ENCODE measurements around the gene RPS6KB2. TPM values are rescaled to one million over a fixed set of nuclear protein-coding genes. Genes with fewer than 3 reads are reported as not detected.

Gene RPS6KB2
- total and polyA plus RNA-seq, 2 experiments from 2014 or later: 29.5 to 41.3 TPM

DNA sequence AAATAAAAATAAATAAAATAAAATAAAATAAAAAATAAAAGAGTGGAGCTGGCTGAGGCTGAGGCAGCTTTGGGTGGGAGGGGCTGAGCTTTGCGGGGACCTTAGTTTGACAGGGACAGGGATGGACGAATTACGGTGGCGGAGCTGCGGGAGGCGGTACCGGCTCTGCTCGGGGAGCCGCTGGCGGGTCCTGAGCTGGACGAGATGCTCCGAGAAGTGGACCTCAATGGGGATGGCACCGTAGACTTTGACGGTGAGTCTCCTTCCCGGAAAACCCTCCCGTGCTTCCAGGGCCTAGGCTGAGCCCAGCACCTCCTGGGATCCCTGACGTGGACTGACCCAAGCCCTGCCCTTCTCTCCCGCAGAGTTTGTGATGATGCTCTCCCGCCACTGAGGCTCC is 30.0 kb downstream of the RPS6KB2 start:
- no peak for DNase-seq (ENCODE audit: low spot score)
- TF ChIP-seq STAT1 (IDR thresholded peaks at IDR 0.05; ENCODE audit: unreplicated experiment) (no peak), CREB1 (CRISPR knock-in tag; IDR thresholded peaks at IDR 0.05; ENCODE audit: low read depth) (no peak), EZH2 (IDR thresholded peaks at IDR 0.05; ENCODE audit: low read depth, unreplicated experiment) (no peak)
- Histone ChIP-seq H3K27me3 (ENCODE audit: insufficient read depth) (no peaks in the 10 kb centered on the region), H3K4me3 (no peak overlapping the region), H3K4me1 (ENCODE audit: insufficient read depth) (no peaks in the 10 kb centered on the region), H3K79me2 (replicated peaks; ENCODE audit: insufficient read depth) (no peaks in the 10 kb centered on the region), H3K27ac (ENCODE audit: low read depth) (no peak overlapping the region), H3K36me3 (ENCODE audit: insufficient read depth) (no peaks in the 10 kb centered on the region), H2AFZ (no peak overlapping the region), H3K4me2 (no peak overlapping the region), H3K9me2 (ENCODE audit: insufficient read depth) (no peaks in the 10 kb centered on the region), H3F3A (replicated peaks; ENCODE audit: low read depth) (no peaks in the 10 kb centered on the region), H4K20me1 (replicated peaks; ENCODE audit: insufficient read depth) (no peaks in the 10 kb centered on the region)
- no peak for ATAC-seq
- no peak overlapping the region for H3K27ac Mint-ChIP-seq
- H3K4me1 Mint-ChIP-seq: no peaks in the 10 kb centered on the region
- no peak overlapping the region for H3K4me3 Mint-ChIP-seq
- no peaks in the 10 kb centered on the region for H3K36me3 Mint-ChIP-seq (ENCODE audit: low read depth)
- no peaks in the 10 kb centered on the region for H3K9me3 Mint-ChIP-seq
- H3K27me3 Mint-ChIP-seq (ENCODE audit: insufficient read depth, low read depth, poor library complexity): peaks cover 2% of the 10 kb centered on the region

DNA sequence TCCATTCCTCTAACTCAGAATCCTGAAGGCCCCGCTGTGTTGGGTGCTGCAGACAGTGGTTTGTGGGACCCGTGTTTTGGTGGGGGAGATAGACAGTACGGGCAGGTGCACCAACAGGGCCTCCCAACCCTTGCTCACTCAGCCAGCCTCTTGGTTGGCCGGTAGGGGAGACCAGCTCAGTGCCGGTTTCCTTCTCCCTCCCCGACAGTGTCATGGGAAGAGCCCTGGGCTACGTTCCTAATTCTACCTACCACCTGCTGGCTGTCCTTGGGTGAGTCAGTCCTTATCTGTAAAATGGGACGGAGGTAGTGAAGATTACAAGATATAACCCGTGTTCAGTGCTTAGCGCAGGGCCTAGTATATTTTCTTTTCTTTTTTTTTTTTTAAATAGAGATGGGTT is 34.9 kb downstream of the RPS6KB2 start:
- Mint-ChIP-seq H3K27me3 (ENCODE audit: insufficient read depth, low read depth, poor library complexity) (peaks cover 12% of the 10 kb centered on the region), H3K4me3 (no peak overlapping the region), H3K27ac (no peak overlapping the region), H3K36me3 (ENCODE audit: low read depth) (no peaks in the 10 kb centered on the region; the same call in 2 of the 3 replicates), H3K9me3 (no peaks in the 10 kb centered on the region), H3K4me1 (peaks cover 15% of the 10 kb centered on the region; the same call in 2 of the 3 replicates)
- ATAC-seq (no peak), DNase-seq (ENCODE audit: low spot score) (no peak)
- no peak overlapping the region for H3K27ac ChIP-seq (ENCODE audit: low read depth)
- H3K36me3 ChIP-seq (ENCODE audit: insufficient read depth): no peaks in the 10 kb centered on the region
- H3K9me2 ChIP-seq (ENCODE audit: insufficient read depth): no peaks in the 10 kb centered on the region
- H3K79me2 ChIP-seq (replicated peaks; ENCODE audit: insufficient read depth): peaks cover 9% of the 10 kb centered on the region; the same call in 1 of the 2 replicates
- H3K27me3 ChIP-seq (ENCODE audit: insufficient read depth): no peaks in the 10 kb centered on the region
- no peak overlapping the region for H3K4me2 ChIP-seq
- H3K4me1 ChIP-seq (ENCODE audit: insufficient read depth): peaks cover 11% of the 10 kb centered on the region; the same call in 1 of the 2 replicates
- H4K20me1 ChIP-seq (replicated peaks; ENCODE audit: insufficient read depth): no peaks in the 10 kb centered on the region
- no peak overlapping the region for H2AFZ ChIP-seq
- H3F3A ChIP-seq (replicated peaks; ENCODE audit: low read depth): no peaks in the 10 kb centered on the region
- no peak overlapping the region for H3K4me3 ChIP-seq
- TF ChIP-seq ZNF331 (CRISPR knock-in tag; IDR thresholded peaks at IDR 0.05; ENCODE audit: low read depth) (no peak), ZNF114 (CRISPR knock-in tag; IDR thresholded peaks at IDR 0.05) (no peak), STAT1 (IDR thresholded peaks at IDR 0.05; ENCODE audit: unreplicated experiment) (no peak), CREB1 (CRISPR knock-in tag; IDR thresholded peaks at IDR 0.05; ENCODE audit: low read depth) (no peak), EZH2 (IDR thresholded peaks at IDR 0.05; ENCODE audit: low read depth, unreplicated experiment) (no peak), JUNB (IDR thresholded peaks at IDR 0.05; ENCODE audit: unreplicated experiment) (no peak), POLR2AphosphoS5 (IDR thresholded peaks at IDR 0.05; ENCODE audit: low read depth) (no peak), EZH2phosphoT487 (IDR thresholded peaks at IDR 0.05; ENCODE audit: unreplicated experiment) (no peak)
- TF ChIP-seq, protein P1, sequence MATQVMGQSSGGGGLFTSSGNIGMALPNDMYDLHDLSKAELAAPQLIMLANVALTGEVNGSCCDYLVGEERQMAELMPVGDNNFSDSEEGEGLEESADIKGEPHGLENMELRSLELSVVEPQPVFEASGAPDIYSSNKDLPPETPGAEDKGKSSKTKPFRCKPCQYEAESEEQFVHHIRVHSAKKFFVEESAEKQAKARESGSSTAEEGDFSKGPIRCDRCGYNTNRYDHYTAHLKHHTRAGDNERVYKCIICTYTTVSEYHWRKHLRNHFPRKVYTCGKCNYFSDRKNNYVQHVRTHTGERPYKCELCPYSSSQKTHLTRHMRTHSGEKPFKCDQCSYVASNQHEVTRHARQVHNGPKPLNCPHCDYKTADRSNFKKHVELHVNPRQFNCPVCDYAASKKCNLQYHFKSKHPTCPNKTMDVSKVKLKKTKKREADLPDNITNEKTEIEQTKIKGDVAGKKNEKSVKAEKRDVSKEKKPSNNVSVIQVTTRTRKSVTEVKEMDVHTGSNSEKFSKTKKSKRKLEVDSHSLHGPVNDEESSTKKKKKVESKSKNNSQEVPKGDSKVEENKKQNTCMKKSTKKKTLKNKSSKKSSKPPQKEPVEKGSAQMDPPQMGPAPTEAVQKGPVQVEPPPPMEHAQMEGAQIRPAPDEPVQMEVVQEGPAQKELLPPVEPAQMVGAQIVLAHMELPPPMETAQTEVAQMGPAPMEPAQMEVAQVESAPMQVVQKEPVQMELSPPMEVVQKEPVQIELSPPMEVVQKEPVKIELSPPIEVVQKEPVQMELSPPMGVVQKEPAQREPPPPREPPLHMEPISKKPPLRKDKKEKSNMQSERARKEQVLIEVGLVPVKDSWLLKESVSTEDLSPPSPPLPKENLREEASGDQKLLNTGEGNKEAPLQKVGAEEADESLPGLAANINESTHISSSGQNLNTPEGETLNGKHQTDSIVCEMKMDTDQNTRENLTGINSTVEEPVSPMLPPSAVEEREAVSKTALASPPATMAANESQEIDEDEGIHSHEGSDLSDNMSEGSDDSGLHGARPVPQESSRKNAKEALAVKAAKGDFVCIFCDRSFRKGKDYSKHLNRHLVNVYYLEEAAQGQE (IDR thresholded peaks at IDR 0.05; ENCODE audit: unreplicated experiment): no peak
- TF ChIP-seq, protein P2, sequence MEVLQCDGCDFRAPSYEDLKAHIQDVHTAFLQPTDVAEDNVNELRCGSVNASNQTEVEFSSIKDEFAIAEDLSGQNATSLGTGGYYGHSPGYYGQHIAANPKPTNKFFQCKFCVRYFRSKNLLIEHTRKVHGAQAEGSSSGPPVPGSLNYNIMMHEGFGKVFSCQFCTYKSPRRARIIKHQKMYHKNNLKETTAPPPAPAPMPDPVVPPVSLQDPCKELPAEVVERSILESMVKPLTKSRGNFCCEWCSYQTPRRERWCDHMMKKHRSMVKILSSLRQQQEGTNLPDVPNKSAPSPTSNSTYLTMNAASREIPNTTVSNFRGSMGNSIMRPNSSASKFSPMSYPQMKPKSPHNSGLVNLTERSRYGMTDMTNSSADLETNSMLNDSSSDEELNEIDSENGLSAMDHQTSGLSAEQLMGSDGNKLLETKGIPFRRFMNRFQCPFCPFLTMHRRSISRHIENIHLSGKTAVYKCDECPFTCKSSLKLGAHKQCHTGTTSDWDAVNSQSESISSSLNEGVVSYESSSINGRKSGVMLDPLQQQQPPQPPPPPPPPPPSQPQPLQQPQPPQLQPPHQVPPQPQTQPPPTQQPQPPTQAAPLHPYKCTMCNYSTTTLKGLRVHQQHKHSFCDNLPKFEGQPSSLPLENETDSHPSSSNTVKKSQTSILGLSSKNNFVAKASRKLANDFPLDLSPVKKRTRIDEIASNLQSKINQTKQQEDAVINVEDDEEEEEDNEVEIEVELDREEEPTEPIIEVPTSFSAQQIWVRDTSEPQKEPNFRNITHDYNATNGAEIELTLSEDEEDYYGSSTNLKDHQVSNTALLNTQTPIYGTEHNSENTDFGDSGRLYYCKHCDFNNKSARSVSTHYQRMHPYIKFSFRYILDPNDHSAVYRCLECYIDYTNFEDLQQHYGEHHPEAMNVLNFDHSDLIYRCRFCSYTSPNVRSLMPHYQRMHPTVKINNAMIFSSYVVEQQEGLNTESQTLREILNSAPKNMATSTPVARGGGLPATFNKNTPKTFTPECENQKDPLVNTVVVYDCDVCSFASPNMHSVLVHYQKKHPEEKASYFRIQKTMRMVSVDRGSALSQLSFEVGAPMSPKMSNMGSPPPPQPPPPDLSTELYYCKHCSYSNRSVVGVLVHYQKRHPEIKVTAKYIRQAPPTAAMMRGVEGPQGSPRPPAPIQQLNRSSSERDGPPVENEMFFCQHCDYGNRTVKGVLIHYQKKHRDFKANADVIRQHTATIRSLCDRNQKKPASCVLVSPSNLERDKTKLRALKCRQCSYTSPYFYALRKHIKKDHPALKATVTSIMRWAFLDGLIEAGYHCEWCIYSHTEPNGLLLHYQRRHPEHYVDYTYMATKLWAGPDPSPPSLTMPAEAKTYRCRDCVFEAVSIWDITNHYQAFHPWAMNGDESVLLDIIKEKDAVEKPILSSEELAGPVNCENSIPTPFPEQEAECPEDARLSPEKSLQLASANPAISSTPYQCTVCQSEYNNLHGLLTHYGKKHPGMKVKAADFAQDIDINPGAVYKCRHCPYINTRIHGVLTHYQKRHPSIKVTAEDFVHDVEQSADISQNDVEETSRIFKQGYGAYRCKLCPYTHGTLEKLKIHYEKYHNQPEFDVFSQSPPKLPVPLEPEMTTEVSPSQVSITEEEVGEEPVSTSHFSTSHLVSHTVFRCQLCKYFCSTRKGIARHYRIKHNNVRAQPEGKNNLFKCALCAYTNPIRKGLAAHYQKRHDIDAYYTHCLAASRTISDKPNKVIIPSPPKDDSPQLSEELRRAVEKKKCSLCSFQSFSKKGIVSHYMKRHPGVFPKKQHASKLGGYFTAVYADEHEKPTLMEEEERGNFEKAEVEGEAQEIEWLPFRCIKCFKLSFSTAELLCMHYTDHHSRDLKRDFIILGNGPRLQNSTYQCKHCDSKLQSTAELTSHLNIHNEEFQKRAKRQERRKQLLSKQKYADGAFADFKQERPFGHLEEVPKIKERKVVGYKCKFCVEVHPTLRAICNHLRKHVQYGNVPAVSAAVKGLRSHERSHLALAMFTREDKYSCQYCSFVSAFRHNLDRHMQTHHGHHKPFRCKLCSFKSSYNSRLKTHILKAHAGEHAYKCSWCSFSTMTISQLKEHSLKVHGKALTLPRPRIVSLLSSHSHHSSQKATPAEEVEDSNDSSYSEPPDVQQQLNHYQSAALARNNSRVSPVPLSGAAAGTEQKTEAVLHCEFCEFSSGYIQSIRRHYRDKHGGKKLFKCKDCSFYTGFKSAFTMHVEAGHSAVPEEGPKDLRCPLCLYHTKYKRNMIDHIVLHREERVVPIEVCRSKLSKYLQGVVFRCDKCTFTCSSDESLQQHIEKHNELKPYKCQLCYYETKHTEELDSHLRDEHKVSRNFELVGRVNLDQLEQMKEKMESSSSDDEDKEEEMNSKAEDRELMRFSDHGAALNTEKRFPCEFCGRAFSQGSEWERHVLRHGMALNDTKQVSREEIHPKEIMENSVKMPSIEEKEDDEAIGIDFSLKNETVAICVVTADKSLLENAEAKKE (CRISPR knock-in tag; IDR thresholded peaks at IDR 0.05): no peak
- TF ChIP-seq, protein P3, sequence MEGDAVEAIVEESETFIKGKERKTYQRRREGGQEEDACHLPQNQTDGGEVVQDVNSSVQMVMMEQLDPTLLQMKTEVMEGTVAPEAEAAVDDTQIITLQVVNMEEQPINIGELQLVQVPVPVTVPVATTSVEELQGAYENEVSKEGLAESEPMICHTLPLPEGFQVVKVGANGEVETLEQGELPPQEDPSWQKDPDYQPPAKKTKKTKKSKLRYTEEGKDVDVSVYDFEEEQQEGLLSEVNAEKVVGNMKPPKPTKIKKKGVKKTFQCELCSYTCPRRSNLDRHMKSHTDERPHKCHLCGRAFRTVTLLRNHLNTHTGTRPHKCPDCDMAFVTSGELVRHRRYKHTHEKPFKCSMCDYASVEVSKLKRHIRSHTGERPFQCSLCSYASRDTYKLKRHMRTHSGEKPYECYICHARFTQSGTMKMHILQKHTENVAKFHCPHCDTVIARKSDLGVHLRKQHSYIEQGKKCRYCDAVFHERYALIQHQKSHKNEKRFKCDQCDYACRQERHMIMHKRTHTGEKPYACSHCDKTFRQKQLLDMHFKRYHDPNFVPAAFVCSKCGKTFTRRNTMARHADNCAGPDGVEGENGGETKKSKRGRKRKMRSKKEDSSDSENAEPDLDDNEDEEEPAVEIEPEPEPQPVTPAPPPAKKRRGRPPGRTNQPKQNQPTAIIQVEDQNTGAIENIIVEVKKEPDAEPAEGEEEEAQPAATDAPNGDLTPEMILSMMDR (conservative IDR thresholded peaks at IDR 0.05; ENCODE audit: low read depth in 2 of 2): no peak
